Measurements from ENCODE around the gene FANCC. TPM values are rescaled to one million over a fixed set of nuclear protein-coding genes. Genes with fewer than 3 reads are reported as not detected.

FANCC gene
- total and polyA plus RNA-seq, 2 of the 4 experiments (the other 2 are of a cell fraction), result 4.7 to 6.3 TPM

DNA sequence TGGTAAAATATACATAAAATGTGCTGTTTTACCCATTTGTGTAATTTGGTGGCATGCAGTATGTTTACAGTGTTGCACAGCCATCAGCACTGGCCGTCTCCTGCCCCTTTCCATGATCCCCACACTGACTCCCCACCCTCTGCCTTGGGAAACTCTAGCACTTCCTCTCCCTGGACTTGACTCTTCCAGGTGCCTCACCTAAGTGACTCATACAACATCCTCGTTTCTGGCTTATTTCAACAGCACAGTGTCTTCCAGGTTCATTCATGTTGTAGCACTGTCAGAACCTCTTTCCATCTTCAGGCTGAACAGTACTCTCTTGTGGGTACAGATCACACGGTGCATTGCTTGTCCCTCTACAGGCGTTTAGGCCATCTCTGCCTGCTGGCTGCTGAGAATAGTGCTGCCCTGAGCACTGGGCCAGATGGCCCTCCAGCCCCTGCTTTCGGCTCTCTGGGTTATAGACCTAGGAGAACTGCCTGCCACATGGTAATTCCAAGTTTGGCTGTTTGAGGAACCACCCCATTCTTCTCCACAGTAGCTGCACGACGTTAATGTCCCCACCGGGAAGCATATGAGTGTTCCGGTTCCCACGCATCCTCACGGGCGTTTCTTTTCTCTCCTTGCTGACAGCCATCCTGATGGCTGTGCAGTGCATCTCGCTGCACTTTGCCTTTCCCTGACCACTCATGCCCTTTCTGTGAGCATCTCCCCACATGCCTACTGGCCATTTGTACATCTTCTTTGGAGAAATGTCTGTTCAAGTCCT lies 211.8 kb downstream of the FANCC start:
- no TSS peak for BruUV-seq (replicated peaks)
- CTCF ChIA-PET, result no interaction called here
- Histone ChIP-seq H4K20me1 (ENCODE audit: insufficient read depth, low read length) (0 out of 2 replicates have a peak, but pooled peaks cover 3% of the 10 kb centered on the region), H3K14ac (replicated peaks; ENCODE audit: low read depth, low read length) (no peak overlapping the region), H3K36me3 (ENCODE audit: control insufficient read depth, insufficient read depth, low read length) (peaks cover 31% of the 10 kb centered on the region), H3K27me3 (ENCODE audit: control insufficient read depth, insufficient read depth, low read length) (no peaks in the 10 kb centered on the region), H2BK15ac (ENCODE audit: low read depth, low read length) (no peak overlapping the region), H3K56ac (ENCODE audit: extremely low read depth, insufficient read depth, low read length) (no peak overlapping the region), H3K23ac (ENCODE audit: low read depth, low read length) (no peak overlapping the region), H3K4me1 (ENCODE audit: control insufficient read depth, insufficient read depth, low read length) (peaks cover 2% of the 10 kb centered on the region; the same call in 1 of the 2 replicates), H3K18ac (ENCODE audit: low read depth, low read length) (no peak overlapping the region), H3K4me2 (ENCODE audit: low read depth, low read length) (no peak overlapping the region), H2AK5ac (ENCODE audit: low read depth, low read length) (no peak overlapping the region), H2AFZ (replicated peaks; ENCODE audit: low read length, poor library complexity) (no peak overlapping the region), H3K4me3 (ENCODE audit: insufficient read depth, low read depth, low read length) (no peak overlapping the region), H3K4ac (ENCODE audit: low read depth, low read length) (no peak overlapping the region), H4K5ac (ENCODE audit: low read depth, low read length) (no peak overlapping the region), H3K9me1 (ENCODE audit: insufficient read depth, low read length) (peaks cover 10% of the 10 kb centered on the region), H4K91ac (ENCODE audit: insufficient read depth, low read depth, low read length) (no peak overlapping the region), H3K9ac (ENCODE audit: low read depth, low read length) (no peak overlapping the region), H2AK9ac (replicated peaks; ENCODE audit: low read depth, low read length, poor library complexity) (no peak overlapping the region), H3K9me3 (ENCODE audit: control insufficient read depth, insufficient read depth, low read length) (no peaks in the 10 kb centered on the region), H2BK20ac (ENCODE audit: low read depth, low read length) (no peak overlapping the region), H4K8ac (ENCODE audit: low read depth in 2 of 2, low read length in 2 of 2) (no peak overlapping the region), H2BK5ac (ENCODE audit: low read depth, low read length, poor library complexity, severe bottlenecking) (no peak overlapping the region), H3K79me1 (ENCODE audit: low read depth in 1 of 2, low read length in 2 of 2) (peaks cover 3 to 24% of the 10 kb centered on the region in 2 experiments; a peak in 3 of 4 replicates), H3K27ac (ENCODE audit: insufficient read depth, low read length) (no peak overlapping the region), H2BK120ac (ENCODE audit: low read depth, low read length) (no peak overlapping the region)
- in situ Hi-C loops (cut with MboI; ENCODE audit: low sequenced_read_pairs), result no loop called here
- DNase-seq, result no peak
- dilution Hi-C loops (cut with HindIII; ENCODE audit: low sequenced_read_pairs, unreplicated experiment), result no loop called here
- POLR2A ChIA-PET (ENCODE audit: unreplicated experiment), result no interaction called here
- TF ChIP-seq CHD1 (IDR thresholded peaks at IDR 0.05; ENCODE audit: low read depth, low read length), result no peak
- no peak for TF ChIP-seq NFE2L2 (IDR thresholded peaks at IDR 0.05; ENCODE audit: low read depth, low read length)
- TF ChIP-seq, protein P1, sequence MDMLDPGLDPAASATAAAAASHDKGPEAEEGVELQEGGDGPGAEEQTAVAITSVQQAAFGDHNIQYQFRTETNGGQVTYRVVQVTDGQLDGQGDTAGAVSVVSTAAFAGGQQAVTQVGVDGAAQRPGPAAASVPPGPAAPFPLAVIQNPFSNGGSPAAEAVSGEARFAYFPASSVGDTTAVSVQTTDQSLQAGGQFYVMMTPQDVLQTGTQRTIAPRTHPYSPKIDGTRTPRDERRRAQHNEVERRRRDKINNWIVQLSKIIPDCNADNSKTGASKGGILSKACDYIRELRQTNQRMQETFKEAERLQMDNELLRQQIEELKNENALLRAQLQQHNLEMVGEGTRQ (IDR thresholded peaks at IDR 0.05; ENCODE audit: low read depth, low read length), result no peak
- no peak for TF ChIP-seq RCOR1 (IDR thresholded peaks at IDR 0.05; ENCODE audit: insufficient replicate concordance, low read length)
- TF ChIP-seq MAFK (IDR thresholded peaks at IDR 0.05; ENCODE audit: low read depth, low read length), result no peak
- TF ChIP-seq SMC3 (IDR thresholded peaks at IDR 0.05; ENCODE audit: low read depth, low read length), result no peak
- TF ChIP-seq FOS (IDR thresholded peaks at IDR 0.05; ENCODE audit: low read depth, low read length), result no peak
- no peak for TF ChIP-seq RAD21 (IDR thresholded peaks at IDR 0.05; ENCODE audit: low read length)
- no peak for TF ChIP-seq MXI1 (IDR thresholded peaks at IDR 0.05; ENCODE audit: borderline replicate concordance, low read depth, low read length)
- TF ChIP-seq, protein P2, sequence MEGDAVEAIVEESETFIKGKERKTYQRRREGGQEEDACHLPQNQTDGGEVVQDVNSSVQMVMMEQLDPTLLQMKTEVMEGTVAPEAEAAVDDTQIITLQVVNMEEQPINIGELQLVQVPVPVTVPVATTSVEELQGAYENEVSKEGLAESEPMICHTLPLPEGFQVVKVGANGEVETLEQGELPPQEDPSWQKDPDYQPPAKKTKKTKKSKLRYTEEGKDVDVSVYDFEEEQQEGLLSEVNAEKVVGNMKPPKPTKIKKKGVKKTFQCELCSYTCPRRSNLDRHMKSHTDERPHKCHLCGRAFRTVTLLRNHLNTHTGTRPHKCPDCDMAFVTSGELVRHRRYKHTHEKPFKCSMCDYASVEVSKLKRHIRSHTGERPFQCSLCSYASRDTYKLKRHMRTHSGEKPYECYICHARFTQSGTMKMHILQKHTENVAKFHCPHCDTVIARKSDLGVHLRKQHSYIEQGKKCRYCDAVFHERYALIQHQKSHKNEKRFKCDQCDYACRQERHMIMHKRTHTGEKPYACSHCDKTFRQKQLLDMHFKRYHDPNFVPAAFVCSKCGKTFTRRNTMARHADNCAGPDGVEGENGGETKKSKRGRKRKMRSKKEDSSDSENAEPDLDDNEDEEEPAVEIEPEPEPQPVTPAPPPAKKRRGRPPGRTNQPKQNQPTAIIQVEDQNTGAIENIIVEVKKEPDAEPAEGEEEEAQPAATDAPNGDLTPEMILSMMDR (conservative IDR thresholded peaks at IDR 0.05; ENCODE audit: low read depth, low read length), result no peak
- TF ChIP-seq, protein P3, sequence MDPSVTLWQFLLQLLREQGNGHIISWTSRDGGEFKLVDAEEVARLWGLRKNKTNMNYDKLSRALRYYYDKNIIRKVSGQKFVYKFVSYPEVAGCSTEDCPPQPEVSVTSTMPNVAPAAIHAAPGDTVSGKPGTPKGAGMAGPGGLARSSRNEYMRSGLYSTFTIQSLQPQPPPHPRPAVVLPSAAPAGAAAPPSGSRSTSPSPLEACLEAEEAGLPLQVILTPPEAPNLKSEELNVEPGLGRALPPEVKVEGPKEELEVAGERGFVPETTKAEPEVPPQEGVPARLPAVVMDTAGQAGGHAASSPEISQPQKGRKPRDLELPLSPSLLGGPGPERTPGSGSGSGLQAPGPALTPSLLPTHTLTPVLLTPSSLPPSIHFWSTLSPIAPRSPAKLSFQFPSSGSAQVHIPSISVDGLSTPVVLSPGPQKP (IDR thresholded peaks at IDR 0.05; ENCODE audit: borderline replicate concordance, low read depth, low read length), result no peak
- TF ChIP-seq BHLHE40 (IDR thresholded peaks at IDR 0.05; ENCODE audit: low read depth, low read length), result no peak
- no peak for TF ChIP-seq POLR2A (IDR thresholded peaks at IDR 0.05; ENCODE audit: low read depth, low read length)
- no peak for TF ChIP-seq CEBPB (IDR thresholded peaks at IDR 0.05; ENCODE audit: low read depth, low read length)
- no peak for TF ChIP-seq MAZ (IDR thresholded peaks at IDR 0.05; ENCODE audit: borderline replicate concordance, low read depth, low read length)
- TF ChIP-seq RFX5 (IDR thresholded peaks at IDR 0.05; ENCODE audit: low read depth, low read length), result no peak
- ATAC-seq (ENCODE audit: low read depth), result no peak
- 90% methylated on average over 12 of the region's 13 CpGs; no CpG with 5 or more reads in 1 of the 2 experiments for whole genome bisulfite sequencing, 2 experiments (ENCODE audit: extremely low coverage in 2 of 2, insufficient read length in 1 of 2)
- intact Hi-C loops (cut with micrococcal nuclease), result no loop called here

Measured in IMR-90 (cell line).